Smooth muscle cell of the brain vasculature (primary cell): Measurements from ENCODE around the gene FAP.
A peak's percentile ranks its signal among the peaks of the same experiment; 100 is the strongest.

Experiments
- DNase-seq: peaks from one replicate; pipeline ENCODE4 v3.0.0-alpha.2; 2012; ENCODE audit warnings: low read depth, low spot score

Gene FAP, protein sequence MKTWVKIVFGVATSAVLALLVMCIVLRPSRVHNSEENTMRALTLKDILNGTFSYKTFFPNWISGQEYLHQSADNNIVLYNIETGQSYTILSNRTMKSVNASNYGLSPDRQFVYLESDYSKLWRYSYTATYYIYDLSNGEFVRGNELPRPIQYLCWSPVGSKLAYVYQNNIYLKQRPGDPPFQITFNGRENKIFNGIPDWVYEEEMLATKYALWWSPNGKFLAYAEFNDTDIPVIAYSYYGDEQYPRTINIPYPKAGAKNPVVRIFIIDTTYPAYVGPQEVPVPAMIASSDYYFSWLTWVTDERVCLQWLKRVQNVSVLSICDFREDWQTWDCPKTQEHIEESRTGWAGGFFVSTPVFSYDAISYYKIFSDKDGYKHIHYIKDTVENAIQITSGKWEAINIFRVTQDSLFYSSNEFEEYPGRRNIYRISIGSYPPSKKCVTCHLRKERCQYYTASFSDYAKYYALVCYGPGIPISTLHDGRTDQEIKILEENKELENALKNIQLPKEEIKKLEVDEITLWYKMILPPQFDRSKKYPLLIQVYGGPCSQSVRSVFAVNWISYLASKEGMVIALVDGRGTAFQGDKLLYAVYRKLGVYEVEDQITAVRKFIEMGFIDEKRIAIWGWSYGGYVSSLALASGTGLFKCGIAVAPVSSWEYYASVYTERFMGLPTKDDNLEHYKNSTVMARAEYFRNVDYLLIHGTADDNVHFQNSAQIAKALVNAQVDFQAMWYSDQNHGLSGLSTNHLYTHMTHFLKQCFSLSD

GRCh38 chr2:162243294-162243693 is at the start of gene FAP:
TSS of gene FAP (minus strand) at chr2:162243445. CDS start at chr2:162243327, 118 bp downstream.
- DNase-seq: peak; percentile 60

GRCh38 chr2:162291748-162292147 is 48.5 kb upstream of the FAP start:
- no peak for DNase-seq

DNA sequence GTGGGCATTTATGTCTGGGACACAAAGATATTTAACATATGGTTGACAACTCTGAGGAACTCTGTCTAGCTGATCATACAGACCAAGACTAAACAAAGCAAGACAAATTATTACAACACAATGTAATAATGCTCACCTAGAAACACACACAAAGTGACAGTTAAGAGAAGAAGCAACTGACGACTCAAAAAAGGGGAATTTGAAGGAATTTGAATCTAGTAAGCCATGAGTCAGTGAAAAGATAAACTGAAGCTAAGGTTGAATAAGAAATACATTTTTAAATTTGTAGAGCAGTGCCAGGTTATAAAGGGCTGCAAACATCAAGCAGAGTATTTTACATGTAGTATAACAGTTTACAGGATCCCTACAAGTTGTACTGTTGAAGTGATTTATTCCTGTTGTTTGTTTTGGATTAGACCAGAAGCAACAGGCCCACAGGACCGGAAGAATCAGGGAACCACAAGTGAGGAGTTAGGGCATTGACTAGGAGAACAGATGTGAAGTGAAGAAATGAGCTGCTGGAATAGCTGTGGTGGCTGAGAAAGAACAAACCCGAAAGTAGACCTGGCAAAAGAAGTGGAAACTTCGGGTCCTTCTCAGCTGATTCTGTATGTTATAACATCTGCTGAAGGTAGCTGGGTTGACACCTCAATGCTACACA is 39.6 kb upstream of the FAP start:
- peak; percentile 15 for DNase-seq

GRCh38 chr2:162280654-162281053 is 37.4 kb upstream of the FAP start:
- DNase-seq: no peak

DNA sequence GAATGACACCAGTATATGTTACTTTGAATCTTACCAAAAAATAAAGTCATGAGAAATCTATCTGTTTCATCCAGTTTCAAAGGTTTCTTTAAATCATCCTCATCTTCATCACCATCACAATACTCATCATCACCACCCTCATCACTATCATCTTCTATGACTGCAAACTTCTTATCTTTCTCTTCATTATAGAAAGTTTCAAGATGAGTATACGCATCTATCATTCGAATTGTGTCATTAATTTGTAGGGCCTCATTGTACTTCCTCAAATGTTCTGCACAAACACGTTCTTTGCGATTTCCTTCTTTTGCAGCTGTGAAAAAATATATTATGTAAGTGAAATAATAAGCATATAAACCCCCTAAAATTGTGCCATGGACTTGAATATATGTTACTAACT is 34.1 kb upstream of the FAP start:
- DNase-seq: no peak

GRCh38 chr2:162267996-162268395 is 24.8 kb upstream of the FAP start:
- no peak for DNase-seq

DNA sequence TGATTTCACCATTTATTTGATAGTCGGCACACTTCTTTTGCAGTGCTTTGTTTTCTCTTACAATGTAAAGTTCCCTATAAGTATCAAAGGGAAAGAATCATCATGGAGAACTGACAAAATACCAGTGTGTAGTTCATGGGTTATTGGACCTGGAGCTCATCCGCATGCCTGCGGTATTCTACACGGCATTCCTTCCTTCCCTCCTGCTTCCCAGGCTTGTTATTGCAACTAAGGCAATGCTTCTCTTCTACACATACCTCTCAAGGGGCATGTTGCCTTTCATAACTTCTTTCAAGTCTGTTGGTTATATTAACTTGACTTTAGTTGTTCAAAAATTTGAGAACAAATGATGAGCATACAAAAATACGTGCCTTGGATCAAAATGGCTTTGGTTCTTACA is 24.3 kb upstream of the FAP start:
- no peak for DNase-seq

- no peak for DNase-seq
Observed at GRCh38 chr2:162266460-162266760, 23.2 kb upstream of the FAP start.

GRCh38 chr2:162265666-162266459 is 22.6 kb upstream of the FAP start:
- no peak for DNase-seq

- no peak for DNase-seq
Observed at GRCh38 chr2:162261032-162261945, 18.0 kb upstream of the FAP start.

DNA sequence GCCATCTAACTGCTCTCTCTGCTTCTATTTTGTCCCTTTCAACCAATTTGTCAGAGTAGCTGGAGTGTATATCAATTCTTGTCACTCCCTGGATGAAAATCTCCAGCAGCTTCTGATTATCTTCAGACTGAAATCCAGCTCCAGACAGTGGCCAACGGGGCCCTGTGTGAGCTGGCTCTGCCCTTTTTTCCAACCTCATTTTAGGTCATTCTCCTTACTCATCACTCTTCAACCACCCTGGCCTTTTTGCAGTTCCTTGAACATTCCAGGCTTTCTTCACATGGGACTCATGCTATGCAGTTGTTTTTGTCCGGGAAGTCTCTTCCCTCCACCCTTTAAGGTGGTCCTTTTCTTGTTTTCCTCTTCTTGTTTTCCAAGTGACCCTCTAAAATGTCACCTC is 15.4 kb upstream of the FAP start:
- no peak for DNase-seq

DNA sequence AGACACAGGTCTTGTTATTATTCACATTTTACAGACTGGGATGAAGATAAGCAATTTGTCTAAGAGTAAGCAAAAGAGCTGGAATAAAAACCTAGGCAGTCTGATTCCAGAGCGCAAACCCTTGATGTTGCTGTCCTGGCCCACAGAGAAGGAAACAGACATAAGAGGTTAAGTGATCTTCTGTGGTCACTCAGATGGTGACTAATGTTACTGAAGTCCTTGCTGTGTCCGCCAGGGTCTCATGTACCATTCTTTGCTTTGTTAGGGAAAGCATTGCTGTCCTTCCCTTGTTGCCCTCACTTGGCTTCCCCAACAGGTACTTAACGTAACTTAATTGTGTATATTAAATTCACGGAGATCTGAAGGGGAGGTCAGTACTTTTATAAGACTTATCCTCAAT is 14.9 kb upstream of the FAP start:
- DNase-seq: no peak

- no peak for DNase-seq
Observed at GRCh38 chr2:162257425-162257824, 14.2 kb upstream of the FAP start.

- no peak for DNase-seq
Observed at GRCh38 chr2:162256591-162256991, 13.3 kb upstream of the FAP start.

GRCh38 chr2:162254236-162254871 is 11.1 kb upstream of the FAP start:
- DNase-seq: no peak

DNA sequence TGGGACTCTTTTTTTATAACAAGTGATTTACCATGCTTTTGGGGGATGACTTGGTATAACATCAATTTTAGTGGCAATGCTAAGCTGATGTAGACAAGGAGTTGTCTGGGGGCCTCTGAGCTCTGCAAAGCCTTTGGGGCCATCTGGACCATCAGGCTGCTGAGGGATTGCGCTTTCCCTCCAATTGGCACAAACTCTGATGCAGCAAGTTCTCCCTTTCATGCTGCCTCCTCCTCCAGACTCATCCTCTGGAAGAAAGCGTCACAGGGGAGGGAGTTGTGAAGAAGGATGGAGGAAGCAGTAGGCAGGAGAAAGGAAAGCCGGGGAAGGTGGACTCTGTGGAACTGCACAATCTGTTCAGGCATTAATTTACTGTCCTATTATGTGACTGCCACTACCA is 10.2 kb upstream of the FAP start:
- DNase-seq: no peak

GRCh38 chr2:162252153-162252552 is 8.9 kb upstream of the FAP start:
- DNase-seq: no peak

- no peak for DNase-seq
Observed at GRCh38 chr2:162245781-162246180, 2.5 kb upstream of the FAP start.

DNA sequence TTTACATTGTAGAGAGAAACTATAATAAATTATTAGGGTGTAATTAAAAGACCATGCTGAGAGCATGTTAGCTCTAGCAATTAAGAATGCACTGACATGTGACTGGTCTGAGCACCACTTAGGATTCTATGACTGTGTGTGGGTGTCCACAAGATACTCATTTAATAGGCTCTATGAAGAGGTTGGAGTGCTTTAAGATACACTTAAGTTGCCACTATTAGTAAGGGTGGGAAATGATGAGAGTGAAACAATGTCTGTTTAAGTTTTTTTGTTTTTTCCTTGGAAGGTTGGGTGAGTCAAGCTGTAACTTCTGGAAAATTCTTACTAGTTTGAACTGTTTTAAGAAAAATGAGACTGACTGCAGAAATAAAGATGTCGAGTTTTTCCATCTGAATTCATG is 1.8 kb upstream of the FAP start:
- DNase-seq: no peak

GRCh38 chr2:162244541-162245031 is 1.3 kb upstream of the FAP start:
- DNase-seq: no peak
